GM12878 (cell line): ENCODE measurements around the gene SSNA1. TPM values are rescaled to one million over a fixed set of nuclear protein-coding genes. Genes with fewer than 3 reads are reported as not detected.

Experiments used
- ATAC-seq: fragments of 200-7000 bp; cut with Tn5 transposase; 3 replicates; pipeline ENCODE4 v1.9.1; 2020; ENCODE audit warnings: mild to moderate bottlenecking, moderate library complexity
- BruUV-seq: library from RNA; stranded (reverse); fragments of 400-500 nt; replicated peaks from 2 replicates; lab custom pipeline; 2021; lab: Mats Ljungman, UMichigan
- CTCF ChIA-PET: fragments of 300-600 bp; sonication (Branson Sonifier 250); formaldehyde crosslinking; extraction: SDS; loops from one replicate; lab custom pipeline; 2021; ENCODE audit warnings: inconsistent platforms; lab: Yijun Ruan, JAX
- POLR2A ChIA-PET: fragments of 350-600 bp; formaldehyde crosslinking; extraction: SDS; loops from one replicate; lab custom pipeline; 2021; ENCODE audit warnings: inconsistent platforms; lab: Charles Lee
- RAD21 ChIA-PET: fragments of 300-600 bp; sonication (Branson Sonifier 250); formaldehyde crosslinking; loops from one replicate; lab custom pipeline; 2023; ENCODE audit warnings: antibody characterized with exemption; ENCODE audit not compliant: unreplicated experiment; lab: Charles Lee
- SMC1A ChIA-PET: fragments of 300-600 bp; sonication (Branson Sonifier 250); formaldehyde crosslinking; loops from one replicate; lab custom pipeline; 2023; ENCODE audit not compliant: unreplicated experiment, uncharacterized antibody; lab: Charles Lee
- DNase-seq: peaks from one replicate; pipeline ENCODE4 v3.0.0-alpha.2; 2011; ENCODE audit warnings: low read depth, low spot score
- FAIRE-seq: peaks from 3 replicates; lab custom pipeline; 2011; peaks lifted over from hg19 to GRCh38; lab: Jason Lieb, UNC
- H2AFZ ChIP-seq: 2 replicates; pipeline ENCODE4 v1.6.0; 2011; ENCODE audit warnings: low read depth, low read length, control low read depth; ENCODE audit not compliant: control insufficient read depth
- H3K27ac ChIP-seq: 2 replicates; pipeline ENCODE4 v1.5.1; 2011; ENCODE audit warnings: control low read depth; ENCODE audit not compliant: control insufficient read depth, insufficient read depth
- H3K27me3 ChIP-seq, 2 experiments: replicated peaks in 1 of 2; 2 replicates each; pipeline versions ENCODE4 v1.6.0 to v1.6.1; 2011; ENCODE audit warnings: low read length in 1 of 2; ENCODE audit not compliant: control insufficient read depth in 2 of 2, insufficient read depth in 2 of 2
- H3K36me3 ChIP-seq, 2 experiments: 2 replicates each; pipeline ENCODE4 v1.5.1; 2011; ENCODE audit warnings: low read length in 1 of 2; ENCODE audit not compliant: control insufficient read depth in 2 of 2, insufficient read depth in 2 of 2
- H3K4me1 ChIP-seq: 2 replicates; pipeline ENCODE4 v1.6.1; 2011; ENCODE audit warnings: mild to moderate bottlenecking, low read length, moderate library complexity, mixed read lengths; ENCODE audit not compliant: control insufficient read depth, insufficient read depth
- H3K4me2 ChIP-seq: 2 replicates; pipeline ENCODE4 v1.6.0; 2011; ENCODE audit warnings: control low read depth; ENCODE audit not compliant: control insufficient read depth, insufficient read depth
- H3K4me3 ChIP-seq: fragments of 200-600 bp; sonication (generic); 2 replicates; pipeline ENCODE4 v1.5.1; 2016
- H3K79me2 ChIP-seq: 2 replicates; pipeline ENCODE4 v1.6.0; 2011; ENCODE audit warnings: low read length; ENCODE audit not compliant: control insufficient read depth, insufficient read depth
- H3K9ac ChIP-seq: 2 replicates; pipeline ENCODE4 v1.8.0; 2011; ENCODE audit warnings: low read length, control low read depth, mixed read lengths; ENCODE audit not compliant: control insufficient read depth, insufficient read depth
- H3K9me3 ChIP-seq: replicated peaks from 3 replicates; pipeline ENCODE4 v1.5.1; 2011; ENCODE audit warnings: mild to moderate bottlenecking, low read length; ENCODE audit not compliant: control insufficient read depth, insufficient read depth
- H4K20me1 ChIP-seq: 2 replicates; pipeline ENCODE4 v1.6.0; 2011; ENCODE audit not compliant: control insufficient read depth, insufficient read depth
- BMI1 ChIP-seq: fragments of 450-650 bp; IDR thresholded peaks from 2 replicates; pipeline ENCODE4 v1.6.1; 2016; ENCODE audit warnings: mild to moderate bottlenecking, moderate library complexity, borderline replicate concordance
- HDAC2 ChIP-seq: fragments of 200-600 bp; sonication (generic); IDR thresholded peaks from 2 replicates; pipeline ENCODE4 v1.6.1; 2017
- HDAC6 ChIP-seq: fragments of 200-600 bp; sonication (generic); IDR thresholded peaks from one replicate; pipeline ENCODE4 v1.8.0; 2017; ENCODE audit warnings: antibody characterized with exemption; ENCODE audit not compliant: unreplicated experiment
- HSF1 ChIP-seq: fragments of 150-350 bp; IDR thresholded peaks from 2 replicates; pipeline ENCODE4 v1.6.1; 2014; ENCODE audit warnings: mild to moderate bottlenecking, low read depth, low read length
- MYB ChIP-seq: fragments of 150-350 bp; IDR thresholded peaks from 2 replicates; pipeline ENCODE4 v1.6.1; 2014; ENCODE audit warnings: mild to moderate bottlenecking, low read depth, low read length, borderline replicate concordance
- NFXL1 ChIP-seq: fragments of 450-650 bp; IDR thresholded peaks from 2 replicates; pipeline ENCODE4 v1.6.1; 2017; ENCODE audit warnings: antibody characterized with exemption, mild to moderate bottlenecking, borderline replicate concordance
- ZNF207 ChIP-seq: fragments of 450-650 bp; IDR thresholded peaks from 2 replicates; pipeline ENCODE4 v1.6.1; 2014; ENCODE audit warnings: antibody characterized with exemption, mild to moderate bottlenecking, borderline replicate concordance
- ZNF384 ChIP-seq: IDR thresholded peaks from 2 replicates; pipeline ENCODE4 v1.6.1; 2012; ENCODE audit warnings: low read depth, mild to moderate bottlenecking, low read length, improper control_type of control experiment, borderline replicate concordance
- ZNF592 ChIP-seq: fragments of 450-650 bp; IDR thresholded peaks from 2 replicates; pipeline ENCODE4 v1.6.1; 2017; ENCODE audit warnings: mild to moderate bottlenecking, moderate library complexity
- WGBS: methylation state at CpG from one replicate; pipeline ENCODE4 v1.1.6; 2016; ENCODE audit warnings: low lambda C conversion rate; ENCODE audit not compliant: insufficient replicate concordance, insufficient coverage; ENCODE audit errors: missing lambda C conversion rate; 5-methylcytosine and 5-hydroxymethylcytosine counted together
- in situ Hi-C: fragments of 300-500 bp; cut with MboI; formaldehyde crosslinking; loops from 9 replicates; pipeline ENCODE4 v1.14.3; 2018; ENCODE audit warnings: mixed read lengths
- intact Hi-C: fragments of 100-400 bp; cut with micrococcal nuclease; formaldehyde crosslinking; loops from one replicate; pipeline ENCODE4 v1.14.2; 2022; ENCODE audit not compliant: unreplicated experiment
- polyA plus RNA-seq, 11 experiments: library from polyadenylated mRNA; depleted of rRNA in 4 of 11; unstranded in 6 of 11; stranded (reverse) in 5 of 11; fragments of >200 nt; fragmentation: Nextera tagmentation in 4 of 11; fragmentation: Illumina TruSeq in 1 of 11; extraction: Ambion mirVana in 4 of 11; extraction: Trizol in 1 of 11; gene quantifications; 1 replicate in 1 of 11; 2 replicates in 10 of 11; pipeline versions ENCODE4 v1.2.1 to v1.2.3, GENCODE V29; 2011 to 2016; ENCODE audit warnings: inconsistent platforms in 2 of 11, missing spikeins in 2 of 11, low read depth in 1 of 11
- total RNA-seq, 4 experiments: library from RNA; depleted of rRNA in 3 of 4; stranded (reverse); fragments of >200 nt in 3 of 4; fragmentation: Illumina TruSeq in 1 of 4; extraction: Trizol in 1 of 4; gene quantifications; 2 replicates each; pipeline versions ENCODE4 v1.2.1 to v1.2.3, GENCODE V29; 2013 to 2021

SSNA1 gene
- total and polyA plus RNA-seq, 10 of the 15 experiments (the other 5 are each of a cell fraction or from before 2014, with no cell fraction given) = 0.63 to 139 (median 78.0) TPM

- no peak for TF ChIP-seq HDAC2
- no peak for TF ChIP-seq BMI1
- no peak for TF ChIP-seq ZNF384
- TF ChIP-seq HDAC6 = no peak
- no peak for TF ChIP-seq NFXL1
- TF ChIP-seq HSF1 = no peak
- no peak for TF ChIP-seq ZNF592
- TF ChIP-seq MYB = no peak
- no peak for TF ChIP-seq ZNF207
- TF ChIP-seq, all 136 proteins: peak for 0
- H3K27me3 ChIP-seq = no peaks in the 10 kb centered on the region
- in situ Hi-C loops (no loop called here), intact Hi-C loops (no loop called here)
- 80% methylated on average over 16 of the region's 16 CpGs for WGBS
- no peaks in the 10 kb centered on the region for H3K9me3 ChIP-seq
- DNase-seq (no peak), ATAC-seq (no peak), FAIRE-seq (no peak)
- BruUV-seq = no TSS peak
- no peak overlapping the region for H3K27ac ChIP-seq
- H3K36me3 ChIP-seq = peaks cover 0 to 7% of the 10 kb centered on the region in 2 experiments; a peak in 2 of 4 replicates
- H3K9ac ChIP-seq = no peak overlapping the region
- POLR2A ChIA-PET = interaction anchor here (2.8 kb wide), 1 partner anchor 30 kb away, joined by 10 read pairs; the partner anchor contains the start of gene CYSRT1
- no peak overlapping the region for H2AFZ ChIP-seq
- H3K4me3 ChIP-seq = no peak overlapping the region
- peaks cover 5% of the 10 kb centered on the region; the same call in 1 of the 2 replicates for H4K20me1 ChIP-seq
- CTCF ChIA-PET = interaction anchor here (1.1 kb wide), 2 partner anchors 43 to 165 kb away, joined by 3 to 5 read pairs; no protein-coding TSS in a partner anchor
- H3K4me1 ChIP-seq = peaks cover 9% of the 10 kb centered on the region
- RAD21 ChIA-PET = no interaction called here
- no peak overlapping the region for H3K4me2 ChIP-seq
- peaks cover 11% of the 10 kb centered on the region for H3K79me2 ChIP-seq
- SMC1A ChIA-PET = no interaction called here
Measured at GRCh38 chr9:137194388-137194787, 5.9 kb downstream of the SSNA1 start.
